ENCODE measurements around the gene SERPINI1.

Gene SERPINI1

DNA sequence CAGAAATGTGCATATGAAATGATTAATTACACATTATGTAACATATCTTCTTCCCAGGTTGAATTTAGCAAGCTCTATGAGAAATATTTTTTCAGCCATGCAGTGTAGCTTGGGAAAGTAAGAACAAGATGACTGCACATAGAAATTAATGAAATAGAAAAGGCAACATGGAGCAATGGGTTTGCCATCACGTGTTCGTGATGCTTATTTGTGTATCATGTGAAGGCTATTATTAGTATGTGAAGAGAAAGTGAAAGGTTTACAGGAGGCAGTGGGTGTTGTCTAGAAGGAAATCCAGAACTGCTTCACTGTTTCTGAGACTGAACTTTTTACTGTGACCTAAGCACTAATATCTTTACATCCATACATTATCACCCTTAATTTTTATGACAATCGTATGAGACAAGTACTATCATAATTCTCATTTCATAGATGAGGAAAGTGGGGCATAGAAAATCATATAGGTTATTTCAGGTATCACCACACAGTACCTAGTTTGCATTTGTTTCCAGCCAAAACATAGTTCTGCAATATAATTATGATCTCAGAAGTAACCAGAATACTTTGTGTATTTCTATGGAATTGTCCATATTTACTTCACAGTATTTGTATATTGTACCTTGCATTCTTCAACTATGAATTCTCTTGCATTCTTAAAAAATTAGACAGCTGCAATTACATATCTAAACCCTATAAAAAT lies 14.9 kb downstream of the SERPINI1 start:
- Histone ChIP-seq H3K9ac (ENCODE audit: low read depth, low read length) (no peak overlapping the region), H3K4me3 (ENCODE audit: low read depth, low read length) (no peak overlapping the region), H3K9me3 (ENCODE audit: control insufficient read depth, insufficient read depth, low read length) (no peaks in the 10 kb centered on the region), H3K27me3 (ENCODE audit: control insufficient read depth, insufficient read depth, low read length) (no peaks in the 10 kb centered on the region), H3K36me3 (ENCODE audit: control insufficient read depth, insufficient read depth, low read length) (no peaks in the 10 kb centered on the region), H3K27ac (ENCODE audit: low read depth, low read length) (no peak overlapping the region), H3K4me1 (ENCODE audit: control insufficient read depth, insufficient read depth, low read length) (no peaks in the 10 kb centered on the region)

DNA sequence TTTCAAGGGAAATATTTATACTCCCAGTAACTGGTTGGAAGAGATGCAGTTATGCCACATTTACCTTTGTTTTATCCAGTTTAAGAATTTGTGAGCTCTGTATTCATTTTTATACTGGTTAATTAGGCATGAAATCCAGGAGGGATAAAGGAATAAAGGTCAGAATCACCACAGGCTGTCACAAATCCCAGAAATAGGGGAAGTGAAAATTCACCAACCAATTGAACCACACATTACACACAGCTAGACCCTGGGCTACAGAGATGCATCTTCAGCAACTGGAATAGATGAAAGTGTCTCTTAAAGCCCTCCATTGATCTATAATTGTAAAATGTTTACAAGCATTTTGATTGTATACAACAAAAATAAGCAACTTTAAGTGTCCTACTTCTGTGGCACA lies 18.5 kb downstream of the SERPINI1 start:
- Histone ChIP-seq H3K9ac (ENCODE audit: low read depth, low read length) (no peak overlapping the region), H3K27ac (ENCODE audit: low read depth, low read length) (no peak overlapping the region), H3K4me1 (ENCODE audit: control insufficient read depth, insufficient read depth, low read length) (no peaks in the 10 kb centered on the region), H3K4me3 (ENCODE audit: low read depth, low read length) (no peak overlapping the region), H3K27me3 (ENCODE audit: control insufficient read depth, insufficient read depth, low read length) (no peaks in the 10 kb centered on the region), H3K36me3 (ENCODE audit: control insufficient read depth, insufficient read depth, low read length) (no peaks in the 10 kb centered on the region), H3K9me3 (ENCODE audit: control insufficient read depth, insufficient read depth, low read length) (no peaks in the 10 kb centered on the region)

DNA sequence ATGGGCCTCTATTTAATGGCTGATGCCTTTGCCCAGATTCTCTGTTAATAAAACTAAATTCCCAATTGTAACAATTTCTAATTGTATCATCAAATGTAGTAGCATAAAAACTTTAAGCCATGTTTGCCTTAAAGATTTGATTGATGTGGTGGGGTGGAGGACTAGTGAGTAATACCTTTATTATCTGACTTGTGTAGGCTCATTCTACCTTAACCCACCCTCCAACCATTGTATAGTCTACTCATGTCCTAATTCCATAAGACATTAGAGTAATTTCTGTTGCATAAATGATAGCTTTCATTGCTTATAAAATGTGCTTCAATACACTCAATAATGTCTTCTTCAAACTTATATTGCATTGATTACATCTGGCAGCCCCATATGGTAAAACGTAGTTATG lies 25.8 kb downstream of the SERPINI1 start:
- Histone ChIP-seq H3K27me3 (ENCODE audit: control insufficient read depth, insufficient read depth, low read length) (no peaks in the 10 kb centered on the region), H3K9me3 (ENCODE audit: control insufficient read depth, insufficient read depth, low read length) (peaks cover 7% of the 10 kb centered on the region), H3K4me1 (ENCODE audit: control insufficient read depth, insufficient read depth, low read length) (no peaks in the 10 kb centered on the region), H3K36me3 (ENCODE audit: control insufficient read depth, insufficient read depth, low read length) (no peaks in the 10 kb centered on the region), H3K27ac (ENCODE audit: low read depth, low read length) (no peak overlapping the region), H3K9ac (ENCODE audit: low read depth, low read length) (no peak overlapping the region), H3K4me3 (ENCODE audit: low read depth, low read length) (no peak overlapping the region)

DNA sequence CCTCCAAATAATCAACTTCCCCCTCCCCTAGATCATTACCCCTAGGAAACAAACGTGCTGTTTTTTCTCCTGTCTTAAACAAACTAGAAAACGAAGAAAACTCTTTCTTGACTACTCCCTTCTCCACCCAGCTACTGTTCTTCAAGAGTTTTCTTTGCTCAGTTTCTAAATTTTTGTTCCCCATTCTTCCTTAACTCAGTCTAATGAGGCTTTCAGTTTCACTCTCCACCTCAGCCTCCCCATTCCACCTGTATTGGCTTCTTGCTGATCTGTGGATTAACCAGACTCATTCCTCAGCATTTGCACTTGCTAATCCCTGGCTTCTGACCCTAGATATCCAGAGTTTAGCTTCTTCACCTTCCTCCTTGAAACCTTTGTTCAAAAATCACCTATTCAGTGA lies 26.8 kb downstream of the SERPINI1 start:
- H3K36me3 ChIP-seq (ENCODE audit: control insufficient read depth, insufficient read depth, low read length), result no peaks in the 10 kb centered on the region
- peaks cover 7% of the 10 kb centered on the region for H3K9me3 ChIP-seq (ENCODE audit: control insufficient read depth, insufficient read depth, low read length)
- H3K4me3 ChIP-seq (ENCODE audit: low read depth, low read length), result no peak overlapping the region
- no peak overlapping the region for H3K27ac ChIP-seq (ENCODE audit: low read depth, low read length)
- H3K9ac ChIP-seq (ENCODE audit: low read depth, low read length), result no peak overlapping the region
- H3K27me3 ChIP-seq (ENCODE audit: control insufficient read depth, insufficient read depth, low read length), result no peaks in the 10 kb centered on the region
- H3K4me1 ChIP-seq (ENCODE audit: control insufficient read depth, insufficient read depth, low read length), result no peaks in the 10 kb centered on the region

DNA sequence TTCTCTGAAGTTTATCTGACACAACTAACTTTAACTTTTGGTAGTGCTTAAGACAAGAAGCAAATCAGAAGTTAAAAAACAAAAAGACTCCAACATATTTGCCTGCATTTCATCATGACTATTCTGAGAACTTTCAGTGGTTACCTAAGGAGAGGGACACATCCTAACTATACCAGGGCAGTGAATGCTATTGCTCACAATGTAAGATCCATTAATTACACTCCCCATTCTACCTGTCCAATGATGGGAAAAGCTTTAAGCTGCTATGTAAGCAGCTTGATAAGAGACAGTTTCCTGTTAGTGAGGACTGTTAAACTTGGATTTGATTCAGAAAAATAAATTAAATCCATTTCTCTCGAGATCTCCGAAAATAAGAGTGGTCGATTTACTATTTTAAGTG lies 37.5 kb downstream of the SERPINI1 start:
- no peak overlapping the region for H3K27ac ChIP-seq (ENCODE audit: low read depth, low read length)
- H3K4me1 ChIP-seq (ENCODE audit: control insufficient read depth, insufficient read depth, low read length), result no peaks in the 10 kb centered on the region
- H3K9me3 ChIP-seq (ENCODE audit: control insufficient read depth, insufficient read depth, low read length), result no peaks in the 10 kb centered on the region
- no peaks in the 10 kb centered on the region for H3K36me3 ChIP-seq (ENCODE audit: control insufficient read depth, insufficient read depth, low read length)
- H3K27me3 ChIP-seq (ENCODE audit: control insufficient read depth, insufficient read depth, low read length), result no peaks in the 10 kb centered on the region
- H3K4me3 ChIP-seq (ENCODE audit: low read depth, low read length), result no peak overlapping the region
- no peak overlapping the region for H3K9ac ChIP-seq (ENCODE audit: low read depth, low read length)

DNA sequence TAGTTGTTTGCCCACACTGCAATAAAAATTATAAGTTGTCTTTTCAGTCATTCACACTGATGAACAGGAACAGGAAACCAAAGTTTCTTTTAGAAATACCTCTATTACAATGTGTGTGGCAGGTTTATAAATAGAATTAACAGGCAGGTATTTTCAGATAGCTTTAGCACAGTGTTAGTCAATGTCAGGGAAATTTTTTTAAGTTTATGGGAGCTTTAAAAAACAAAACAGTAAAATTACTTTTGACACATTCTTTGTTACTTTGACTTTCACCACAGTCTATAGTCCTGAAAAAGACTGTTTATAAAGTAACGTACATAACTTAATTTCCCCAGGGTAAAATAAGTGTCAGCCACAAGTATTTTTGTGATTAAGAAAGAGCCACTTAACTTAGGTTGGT lies 38.1 kb downstream of the SERPINI1 start:
- no peak overlapping the region for H3K9ac ChIP-seq (ENCODE audit: low read depth, low read length)
- no peaks in the 10 kb centered on the region for H3K27me3 ChIP-seq (ENCODE audit: control insufficient read depth, insufficient read depth, low read length)
- no peaks in the 10 kb centered on the region for H3K36me3 ChIP-seq (ENCODE audit: control insufficient read depth, insufficient read depth, low read length)
- H3K27ac ChIP-seq (ENCODE audit: low read depth, low read length), result no peak overlapping the region
- H3K4me1 ChIP-seq (ENCODE audit: control insufficient read depth, insufficient read depth, low read length), result no peaks in the 10 kb centered on the region
- no peak overlapping the region for H3K4me3 ChIP-seq (ENCODE audit: low read depth, low read length)
- H3K9me3 ChIP-seq (ENCODE audit: control insufficient read depth, insufficient read depth, low read length), result no peaks in the 10 kb centered on the region

DNA sequence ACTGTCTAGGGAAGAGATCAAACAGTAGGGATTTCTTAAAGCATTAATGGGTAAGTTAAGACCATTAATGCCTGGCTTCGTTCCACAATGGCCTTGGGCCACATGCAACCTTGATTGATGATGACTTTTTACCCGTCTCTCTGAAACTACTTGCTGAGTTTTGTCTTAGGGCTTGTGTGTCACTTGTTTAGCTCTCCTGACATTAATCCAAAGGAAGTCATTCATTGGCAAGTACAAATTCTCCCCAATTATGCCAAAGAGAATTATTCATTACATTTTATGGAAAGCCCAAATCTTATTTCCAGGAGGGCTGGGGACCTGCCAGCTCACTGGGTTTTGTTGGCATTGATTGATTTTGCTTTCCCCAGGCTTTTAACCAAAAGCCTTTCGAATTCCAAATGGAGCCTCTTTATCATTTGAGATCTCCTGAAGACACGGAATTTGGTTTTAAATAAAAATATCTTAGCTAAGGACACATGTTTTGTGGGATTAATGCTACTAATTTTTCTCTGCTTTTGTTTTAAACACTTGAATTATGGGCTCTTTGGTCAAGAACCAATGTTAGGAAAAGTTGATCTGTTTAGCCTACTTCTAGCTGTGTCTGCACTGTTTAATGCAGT lies 40.7 kb downstream of the SERPINI1 start:
- Histone ChIP-seq H3K9me3 (ENCODE audit: control insufficient read depth, insufficient read depth, low read length) (no peaks in the 10 kb centered on the region), H3K9ac (ENCODE audit: low read depth, low read length) (no peak overlapping the region), H3K36me3 (ENCODE audit: control insufficient read depth, insufficient read depth, low read length) (no peaks in the 10 kb centered on the region), H3K27me3 (ENCODE audit: control insufficient read depth, insufficient read depth, low read length) (no peaks in the 10 kb centered on the region), H3K27ac (ENCODE audit: low read depth, low read length) (no peak overlapping the region), H3K4me3 (ENCODE audit: low read depth, low read length) (no peak overlapping the region), H3K4me1 (ENCODE audit: control insufficient read depth, insufficient read depth, low read length) (peaks cover 14% of the 10 kb centered on the region)

DNA sequence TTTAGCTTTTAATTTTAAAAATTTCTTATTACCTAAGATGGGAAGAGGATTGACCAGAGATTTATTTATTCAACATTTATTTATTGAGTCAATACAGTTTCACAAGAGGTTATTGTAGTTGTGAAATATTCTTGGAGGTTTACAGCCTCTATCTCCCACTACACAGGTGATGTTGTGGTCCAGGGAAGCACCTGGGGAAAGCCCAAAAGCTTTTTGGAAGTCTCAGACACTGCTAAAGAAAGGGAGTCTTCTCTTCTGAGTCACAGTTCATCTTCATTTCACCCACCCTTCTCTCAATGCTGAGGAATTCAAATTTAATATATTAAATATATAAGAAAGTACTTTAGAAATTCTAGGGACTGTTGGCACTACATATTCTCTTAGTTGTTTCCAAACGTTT lies 41.8 kb downstream of the SERPINI1 start:
- peaks cover 14% of the 10 kb centered on the region for H3K4me1 ChIP-seq (ENCODE audit: control insufficient read depth, insufficient read depth, low read length)
- H3K9ac ChIP-seq (ENCODE audit: low read depth, low read length), result no peak overlapping the region
- no peaks in the 10 kb centered on the region for H3K27me3 ChIP-seq (ENCODE audit: control insufficient read depth, insufficient read depth, low read length)
- no peak overlapping the region for H3K27ac ChIP-seq (ENCODE audit: low read depth, low read length)
- H3K9me3 ChIP-seq (ENCODE audit: control insufficient read depth, insufficient read depth, low read length), result no peaks in the 10 kb centered on the region
- no peak overlapping the region for H3K4me3 ChIP-seq (ENCODE audit: low read depth, low read length)
- H3K36me3 ChIP-seq (ENCODE audit: control insufficient read depth, insufficient read depth, low read length), result no peaks in the 10 kb centered on the region

DNA sequence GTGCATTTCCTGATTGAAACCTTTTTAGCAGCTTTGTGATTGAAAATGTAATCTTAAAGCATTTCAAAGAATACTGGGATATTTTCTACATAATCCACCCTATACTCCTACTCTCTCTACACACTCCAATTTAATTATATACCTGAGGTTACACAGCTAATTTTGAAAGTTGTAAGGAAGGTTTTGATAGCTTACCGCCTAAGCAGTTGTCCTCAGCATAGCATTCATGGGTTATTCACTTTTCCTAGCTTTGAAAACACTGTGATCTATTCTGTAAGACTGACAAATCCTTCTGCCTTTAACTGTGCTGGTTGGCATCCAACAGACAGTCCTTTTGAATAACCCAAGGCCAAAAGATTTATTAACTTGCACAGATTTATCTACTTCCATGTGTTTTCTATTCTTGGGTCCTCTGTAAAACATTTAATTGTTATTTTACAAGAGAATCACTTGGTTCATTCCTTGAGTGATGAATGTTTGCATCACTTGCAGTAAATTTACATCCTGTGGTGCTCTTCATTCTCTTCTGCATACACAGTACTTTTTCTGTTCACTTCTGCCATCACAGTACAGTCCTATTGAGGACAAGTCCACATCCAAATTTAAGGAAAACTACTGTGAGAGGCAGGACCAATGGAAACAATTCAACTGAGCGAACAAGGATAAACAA lies 44.8 kb downstream of the SERPINI1 start:
- no peak overlapping the region for H3K9ac ChIP-seq (ENCODE audit: low read depth, low read length)
- peaks cover 14% of the 10 kb centered on the region for H3K4me1 ChIP-seq (ENCODE audit: control insufficient read depth, insufficient read depth, low read length)
- H3K9me3 ChIP-seq (ENCODE audit: control insufficient read depth, insufficient read depth, low read length), result no peaks in the 10 kb centered on the region
- H3K36me3 ChIP-seq (ENCODE audit: control insufficient read depth, insufficient read depth, low read length), result no peaks in the 10 kb centered on the region
- H3K27me3 ChIP-seq (ENCODE audit: control insufficient read depth, insufficient read depth, low read length), result no peaks in the 10 kb centered on the region
- no peak overlapping the region for H3K27ac ChIP-seq (ENCODE audit: low read depth, low read length)
- no peak overlapping the region for H3K4me3 ChIP-seq (ENCODE audit: low read depth, low read length)

DNA sequence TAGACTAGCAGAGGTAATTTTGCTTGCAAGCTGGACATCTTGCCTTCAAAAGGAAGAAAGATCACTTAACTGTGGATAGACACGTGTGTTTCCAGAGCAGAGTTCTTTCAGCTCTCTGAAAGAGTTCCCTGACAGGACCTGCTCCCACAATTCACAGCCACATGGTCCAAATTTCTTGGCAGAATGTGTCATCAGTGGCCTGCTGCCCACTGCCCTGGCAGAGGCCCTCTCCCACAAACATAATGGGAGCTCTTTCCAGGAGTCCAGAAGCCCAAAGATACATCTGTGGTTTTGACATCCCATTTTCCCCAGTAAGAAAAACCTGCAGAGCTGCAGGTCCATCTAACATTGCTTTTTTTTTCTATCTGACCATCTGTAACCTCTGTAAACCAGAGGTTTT lies 48.3 kb downstream of the SERPINI1 start:
- Histone ChIP-seq H3K27ac (ENCODE audit: low read depth, low read length) (no peak overlapping the region), H3K36me3 (ENCODE audit: control insufficient read depth, insufficient read depth, low read length) (no peaks in the 10 kb centered on the region), H3K4me3 (ENCODE audit: low read depth, low read length) (no peak overlapping the region), H3K9ac (ENCODE audit: low read depth, low read length) (no peak overlapping the region), H3K4me1 (ENCODE audit: control insufficient read depth, insufficient read depth, low read length) (peaks cover 14% of the 10 kb centered on the region), H3K9me3 (ENCODE audit: control insufficient read depth, insufficient read depth, low read length) (no peaks in the 10 kb centered on the region), H3K27me3 (ENCODE audit: control insufficient read depth, insufficient read depth, low read length) (no peaks in the 10 kb centered on the region)

DNA sequence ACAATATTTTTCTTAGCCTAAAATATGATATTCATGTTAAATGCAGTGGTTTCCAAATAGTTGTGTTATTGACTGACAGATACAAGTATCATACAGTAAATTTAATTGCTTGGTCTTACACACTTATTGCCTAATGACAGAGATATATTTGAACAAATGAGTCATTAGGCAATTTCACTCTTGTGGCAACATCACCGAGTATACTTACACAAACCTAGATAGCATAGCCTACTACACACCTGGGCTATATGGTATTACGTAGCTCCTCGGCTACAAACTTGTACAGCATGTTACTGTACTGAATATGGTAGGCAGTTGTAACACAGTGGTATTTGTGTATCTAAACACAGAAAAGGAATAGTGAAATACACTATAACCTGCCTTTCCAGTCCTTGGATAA lies 50.3 kb downstream of the SERPINI1 start:
- H3K4me1 ChIP-seq (ENCODE audit: control insufficient read depth, insufficient read depth, low read length), result peaks cover 3% of the 10 kb centered on the region; the same call in 1 of the 2 replicates
- H3K27ac ChIP-seq (ENCODE audit: low read depth, low read length), result no peak overlapping the region
- no peaks in the 10 kb centered on the region for H3K36me3 ChIP-seq (ENCODE audit: control insufficient read depth, insufficient read depth, low read length)
- no peaks in the 10 kb centered on the region for H3K9me3 ChIP-seq (ENCODE audit: control insufficient read depth, insufficient read depth, low read length)
- no peaks in the 10 kb centered on the region for H3K27me3 ChIP-seq (ENCODE audit: control insufficient read depth, insufficient read depth, low read length)
- no peak overlapping the region for H3K9ac ChIP-seq (ENCODE audit: low read depth, low read length)
- H3K4me3 ChIP-seq (ENCODE audit: low read depth, low read length), result no peak overlapping the region
